K562 (cell line): ENCODE results near the gene ICAM3. TPM values are rescaled to one million over a fixed set of nuclear protein-coding genes. Genes with fewer than 3 reads are reported as not detected.
A peak's percentile ranks its signal among the peaks of the same experiment; 100 is the strongest.

Experiments used
- CREB3 ChIP-seq: fragments of 450-650 bp; conservative IDR thresholded peaks from 2 replicates; pipeline ENCODE4 v1.6.1; 2016; ENCODE audit warnings: missing genetic modification characterization, low read depth, mild to moderate bottlenecking, missing compliant biosample characterization, moderate library complexity
- HCFC1 ChIP-seq: IDR thresholded peaks from 2 replicates; pipeline ENCODE4 v1.6.1; 2012; ENCODE audit warnings: low read depth, low read length, improper control_type of control experiment
- HES1 ChIP-seq: fragments of 450-650 bp; IDR thresholded peaks from 2 replicates; pipeline ENCODE4 v1.6.1; 2016; ENCODE audit warnings: low read depth, mild to moderate bottlenecking, moderate library complexity
- MAZ ChIP-seq, 2 experiments: fragments of 450-650 bp in 1 of 2; sonication (generic) in 1 of 2; formaldehyde crosslinking; IDR thresholded peaks in 1 of 2; conservative IDR thresholded peaks in 1 of 2; 2 replicates each; pipeline versions ENCODE4 v1.4.0 to v1.5.0; 2020; ENCODE audit warnings: mild to moderate bottlenecking in 1 of 2, missing genetic modification reagents in 1 of 2
- NBN ChIP-seq: fragments of 450-650 bp; IDR thresholded peaks from 2 replicates; pipeline ENCODE4 v1.6.1; 2016; ENCODE audit warnings: low read depth, mild to moderate bottlenecking
- TAF1 ChIP-seq: IDR thresholded peaks from 2 replicates; pipeline ENCODE4 v1.6.1; 2011; ENCODE audit warnings: mild to moderate bottlenecking, low read length, moderate library complexity; ENCODE audit not compliant: insufficient read depth, control insufficient read depth, severe bottlenecking; ENCODE audit errors: extremely low read depth
- XRCC3 ChIP-seq: fragments of 450-650 bp; IDR thresholded peaks from 2 replicates; pipeline ENCODE4 v1.6.1; 2017; ENCODE audit warnings: mild to moderate bottlenecking, moderate library complexity
- ZNF668 ChIP-seq: fragments of 250-450 bp; sonication (Bioruptor Pico); IDR thresholded peaks from 2 replicates; pipeline ENCODE4 v1.8.0; 2022; ENCODE audit warnings: mild to moderate bottlenecking, inconsistent platforms
- polyA plus RNA-seq, 8 experiments: library from polyadenylated mRNA; depleted of rRNA in 4 of 8; stranded (reverse) in 5 of 8; unstranded in 3 of 8; fragments of >200 nt; fragmentation: Nextera tagmentation in 2 of 8; fragmentation: Illumina TruSeq in 1 of 8; extraction: Ambion mirVana in 2 of 8; extraction: Trizol in 1 of 8; gene quantifications; 2 replicates each; pipeline versions ENCODE4 v1.2.1 to v1.2.3, GENCODE V29; 2011 to 2014; ENCODE audit warnings: inconsistent platforms in 1 of 8, missing spikeins in 1 of 8
- total RNA-seq, 7 experiments: library from RNA; depleted of rRNA in 6 of 7; stranded (reverse); fragments of >200 nt in 6 of 7; fragmentation: Illumina TruSeq in 2 of 7; extraction: Trizol in 2 of 7; gene quantifications; 2 replicates each; pipeline versions ENCODE4 v1.2.1 to v1.2.3, GENCODE V29; 2011 to 2021; ENCODE audit warnings: low replicate concordance in 1 of 7
- TF ChIP-seq, protein P1 (sequence below), 2 experiments: IDR thresholded peaks in 1 of 2; conservative IDR thresholded peaks in 1 of 2; 2 replicates each; pipeline ENCODE4 v1.6.1; 2016; ENCODE audit warnings: low read depth in 2 of 2, mild to moderate bottlenecking in 1 of 2, missing compliant biosample characterization in 1 of 2, missing genetic modification characterization in 1 of 2, moderate library complexity in 1 of 2
- TF ChIP-seq, protein P2 (sequence below), 3 experiments: IDR thresholded peaks in 2 of 3; conservative IDR thresholded peaks in 1 of 3; 2 replicates each; pipeline ENCODE4 v1.5.1; 2011 to 2012; ENCODE audit warnings: low read length in 3 of 3, mild to moderate bottlenecking in 3 of 3, control low read depth in 2 of 3, improper control_type of control experiment in 1 of 3, inconsistent platforms in 1 of 3, low read depth in 1 of 3, mixed read lengths in 1 of 3, moderate library complexity in 1 of 3; ENCODE audit not compliant: insufficient read depth in 2 of 3
- TF ChIP-seq, protein P3 (sequence below): IDR thresholded peaks from 2 replicates; pipeline ENCODE4 v1.6.1; 2012; ENCODE audit warnings: low read depth, low read length, improper control_type of control experiment, borderline replicate concordance
- TF ChIP-seq, protein P4 (sequence below): fragments of 250-450 bp; sonication (Bioruptor Pico); IDR thresholded peaks from 2 replicates; pipeline ENCODE4 v1.5.1; 2021; ENCODE audit warnings: mild to moderate bottlenecking
- TF ChIP-seq, protein P5 (sequence below): sonication (generic); formaldehyde crosslinking; IDR thresholded peaks from 2 replicates; pipeline ENCODE4 v1.4.0; 2020; ENCODE audit warnings: mild to moderate bottlenecking, missing genetic modification reagents

Gene ICAM3
- total and polyA plus RNA-seq, 9 of the 15 experiments (the other 6 are each of a cell fraction or from before 2014, with no cell fraction given), result 6.5 to 39.5 (median 24.2) TPM

DNA sequence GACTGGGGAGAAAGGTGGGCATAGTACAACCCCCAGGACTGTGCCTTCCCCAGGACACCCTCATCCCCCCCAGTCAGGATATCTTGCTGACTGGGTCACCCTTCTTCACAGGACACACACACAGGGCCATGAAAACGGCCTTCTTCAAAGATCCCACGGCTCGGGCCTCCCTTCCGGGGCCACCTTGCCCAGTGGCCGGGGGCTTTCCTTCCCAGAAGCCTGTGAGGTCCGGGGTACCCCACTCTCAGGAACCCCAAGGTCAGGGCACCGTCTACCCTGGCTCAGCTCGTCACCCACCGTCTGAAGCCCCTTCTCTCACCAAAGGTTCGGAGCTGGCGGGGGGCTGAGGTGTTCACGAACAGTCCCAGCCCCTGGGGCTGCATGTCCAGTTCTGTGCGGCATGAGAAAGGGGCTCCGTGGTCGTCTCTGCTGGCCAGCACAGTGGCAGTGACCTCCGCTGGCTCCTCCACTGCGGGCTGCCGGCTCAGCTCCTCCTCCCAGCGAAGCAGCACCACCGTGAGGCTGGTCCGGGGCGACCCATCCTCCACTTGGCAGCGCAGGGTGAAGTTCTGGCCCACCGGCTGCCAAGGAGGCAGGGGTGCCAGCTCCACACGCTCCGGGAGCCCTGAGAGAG lies 4.0 kb downstream of the ICAM3 start (continued):
- TF ChIP-seq, protein P1, sequence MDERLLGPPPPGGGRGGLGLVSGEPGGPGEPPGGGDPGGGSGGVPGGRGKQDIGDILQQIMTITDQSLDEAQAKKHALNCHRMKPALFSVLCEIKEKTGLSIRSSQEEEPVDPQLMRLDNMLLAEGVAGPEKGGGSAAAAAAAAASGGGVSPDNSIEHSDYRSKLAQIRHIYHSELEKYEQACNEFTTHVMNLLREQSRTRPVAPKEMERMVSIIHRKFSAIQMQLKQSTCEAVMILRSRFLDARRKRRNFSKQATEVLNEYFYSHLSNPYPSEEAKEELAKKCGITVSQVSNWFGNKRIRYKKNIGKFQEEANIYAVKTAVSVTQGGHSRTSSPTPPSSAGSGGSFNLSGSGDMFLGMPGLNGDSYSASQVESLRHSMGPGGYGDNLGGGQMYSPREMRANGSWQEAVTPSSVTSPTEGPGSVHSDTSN (CRISPR knock-in tag; IDR thresholded peaks at IDR 0.05; ENCODE audit: low read depth), result no peak
- TF ChIP-seq, protein P1 (tag; conservative IDR thresholded peaks at IDR 0.05; ENCODE audit: low read depth), result no peak
- TF ChIP-seq, protein P2, sequence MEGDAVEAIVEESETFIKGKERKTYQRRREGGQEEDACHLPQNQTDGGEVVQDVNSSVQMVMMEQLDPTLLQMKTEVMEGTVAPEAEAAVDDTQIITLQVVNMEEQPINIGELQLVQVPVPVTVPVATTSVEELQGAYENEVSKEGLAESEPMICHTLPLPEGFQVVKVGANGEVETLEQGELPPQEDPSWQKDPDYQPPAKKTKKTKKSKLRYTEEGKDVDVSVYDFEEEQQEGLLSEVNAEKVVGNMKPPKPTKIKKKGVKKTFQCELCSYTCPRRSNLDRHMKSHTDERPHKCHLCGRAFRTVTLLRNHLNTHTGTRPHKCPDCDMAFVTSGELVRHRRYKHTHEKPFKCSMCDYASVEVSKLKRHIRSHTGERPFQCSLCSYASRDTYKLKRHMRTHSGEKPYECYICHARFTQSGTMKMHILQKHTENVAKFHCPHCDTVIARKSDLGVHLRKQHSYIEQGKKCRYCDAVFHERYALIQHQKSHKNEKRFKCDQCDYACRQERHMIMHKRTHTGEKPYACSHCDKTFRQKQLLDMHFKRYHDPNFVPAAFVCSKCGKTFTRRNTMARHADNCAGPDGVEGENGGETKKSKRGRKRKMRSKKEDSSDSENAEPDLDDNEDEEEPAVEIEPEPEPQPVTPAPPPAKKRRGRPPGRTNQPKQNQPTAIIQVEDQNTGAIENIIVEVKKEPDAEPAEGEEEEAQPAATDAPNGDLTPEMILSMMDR (IDR thresholded peaks at IDR 0.05 in 2 of 3, conservative IDR thresholded peaks at IDR 0.05 in 1 of 3; ENCODE audit: insufficient read depth in 2 of 3, low read depth in 1 of 3, low read length in 3 of 3), result peak in 2 of 3 experiments; percentile 32 to 37; a peak in 3 of 6 replicates
- TF ChIP-seq, protein P3, sequence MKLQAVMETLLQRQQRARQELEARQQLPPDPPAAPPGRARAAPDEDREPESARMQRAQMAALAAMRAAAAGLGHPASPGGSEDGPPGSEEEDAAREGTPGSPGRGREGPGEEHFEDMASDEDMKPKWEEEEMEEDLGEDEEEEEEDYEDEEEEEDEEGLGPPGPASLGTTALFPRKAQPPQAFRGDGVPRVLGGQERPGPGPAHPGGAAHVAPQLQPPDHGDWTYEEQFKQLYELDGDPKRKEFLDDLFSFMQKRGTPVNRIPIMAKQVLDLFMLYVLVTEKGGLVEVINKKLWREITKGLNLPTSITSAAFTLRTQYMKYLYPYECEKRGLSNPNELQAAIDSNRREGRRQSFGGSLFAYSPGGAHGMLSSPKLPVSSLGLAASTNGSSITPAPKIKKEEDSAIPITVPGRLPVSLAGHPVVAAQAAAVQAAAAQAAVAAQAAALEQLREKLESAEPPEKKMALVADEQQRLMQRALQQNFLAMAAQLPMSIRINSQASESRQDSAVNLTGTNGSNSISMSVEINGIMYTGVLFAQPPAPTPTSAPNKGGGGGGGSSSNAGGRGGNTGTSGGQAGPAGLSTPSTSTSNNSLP, result no peak
- TF ChIP-seq, protein P4, sequence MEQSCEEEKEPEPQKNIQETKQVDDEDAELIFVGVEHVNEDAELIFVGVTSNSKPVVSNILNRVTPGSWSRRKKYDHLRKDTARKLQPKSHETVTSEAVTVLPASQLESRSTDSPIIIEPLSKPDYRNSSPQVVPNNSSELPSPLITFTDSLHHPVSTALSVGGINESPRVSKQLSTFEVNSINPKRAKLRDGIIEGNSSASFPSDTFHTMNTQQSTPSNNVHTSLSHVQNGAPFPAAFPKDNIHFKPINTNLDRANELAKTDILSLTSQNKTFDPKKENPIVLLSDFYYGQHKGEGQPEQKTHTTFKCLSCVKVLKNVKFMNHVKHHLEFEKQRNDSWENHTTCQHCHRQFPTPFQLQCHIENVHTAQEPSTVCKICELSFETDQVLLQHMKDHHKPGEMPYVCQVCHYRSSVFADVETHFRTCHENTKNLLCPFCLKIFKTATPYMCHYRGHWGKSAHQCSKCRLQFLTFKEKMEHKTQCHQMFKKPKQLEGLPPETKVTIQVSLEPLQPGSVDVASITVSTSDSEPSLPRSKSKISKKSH, result no peak
- TF ChIP-seq HES1, result no peak
- TF ChIP-seq HCFC1, result no peak
- no peak for TF ChIP-seq MAZ (CRISPR knock-in tag; conservative IDR thresholded peaks at IDR 0.05 in 1 of 2, IDR thresholded peaks at IDR 0.05 in 1 of 2)
- TF ChIP-seq XRCC3, result no peak
- TF ChIP-seq ZNF668 (CRISPR knock-in tag), result no peak
- TF ChIP-seq CREB3 (tag), result no peak
- TF ChIP-seq NBN, result no peak
- TF ChIP-seq, protein P5, sequence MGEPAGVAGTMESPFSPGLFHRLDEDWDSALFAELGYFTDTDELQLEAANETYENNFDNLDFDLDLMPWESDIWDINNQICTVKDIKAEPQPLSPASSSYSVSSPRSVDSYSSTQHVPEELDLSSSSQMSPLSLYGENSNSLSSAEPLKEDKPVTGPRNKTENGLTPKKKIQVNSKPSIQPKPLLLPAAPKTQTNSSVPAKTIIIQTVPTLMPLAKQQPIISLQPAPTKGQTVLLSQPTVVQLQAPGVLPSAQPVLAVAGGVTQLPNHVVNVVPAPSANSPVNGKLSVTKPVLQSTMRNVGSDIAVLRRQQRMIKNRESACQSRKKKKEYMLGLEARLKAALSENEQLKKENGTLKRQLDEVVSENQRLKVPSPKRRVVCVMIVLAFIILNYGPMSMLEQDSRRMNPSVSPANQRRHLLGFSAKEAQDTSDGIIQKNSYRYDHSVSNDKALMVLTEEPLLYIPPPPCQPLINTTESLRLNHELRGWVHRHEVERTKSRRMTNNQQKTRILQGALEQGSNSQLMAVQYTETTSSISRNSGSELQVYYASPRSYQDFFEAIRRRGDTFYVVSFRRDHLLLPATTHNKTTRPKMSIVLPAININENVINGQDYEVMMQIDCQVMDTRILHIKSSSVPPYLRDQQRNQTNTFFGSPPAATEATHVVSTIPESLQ (CRISPR knock-in tag), result no peak
- no peak for TF ChIP-seq TAF1
